Heart left ventricle (tissue), 16 donors: ENCODE data around the gene ZNF783. TPM values are rescaled to one million over a fixed set of nuclear protein-coding genes. Genes with fewer than 3 reads are reported as not detected.

Experiments used
- ATAC-seq, 4 donors: fragments of 200-7000 bp; cut with Tn5 transposase; one replicate each; pipeline ENCODE4 v1.9.1; 2020 to 2022; ENCODE audit warnings: moderate library complexity in 4 of 4, mild to moderate bottlenecking in 3 of 4, moderate number of reproducible peaks in 1 of 4
- DNase-seq, 5 donors: peaks; one replicate each; pipeline ENCODE4 v3.0.0-alpha.2; 2020
- H3K27ac ChIP-seq, 12 donors: fragments of 200-600 bp; sonication (generic) in 4 of 12; one replicate each; pipeline versions ENCODE4 v1.5.0 to v1.8.0; 2016 to 2022; ENCODE audit warnings: mild to moderate bottlenecking in 2 of 12
- H3K27me3 ChIP-seq, 9 donors: fragments of 200-600 bp; sonication (generic) in 2 of 9; one replicate each; pipeline versions ENCODE4 v1.5.1 to v1.8.0; 2016 to 2022; ENCODE audit warnings: mild to moderate bottlenecking in 3 of 9
- H3K36me3 ChIP-seq, 9 donors: fragments of 200-600 bp; sonication (generic) in 2 of 9; one replicate each; pipeline versions ENCODE4 v1.5.0 to v1.8.0; 2018 to 2022; ENCODE audit warnings: mild to moderate bottlenecking in 2 of 9
- H3K4me1 ChIP-seq, 12 donors: fragments of 200-600 bp; sonication (generic) in 4 of 12; one replicate each; pipeline versions ENCODE4 v1.5.0 to v1.8.0; 2016 to 2022; ENCODE audit warnings: mild to moderate bottlenecking in 3 of 12
- H3K4me3 ChIP-seq, 12 donors: fragments of 200-600 bp; sonication (generic) in 4 of 12; one replicate each; pipeline versions ENCODE4 v1.5.0 to v1.8.0; 2017 to 2022; ENCODE audit warnings: mild to moderate bottlenecking in 9 of 12, moderate library complexity in 4 of 12
- H3K9me3 ChIP-seq, 12 donors: fragments of 200-600 bp; sonication (generic) in 4 of 12; one replicate each; pipeline versions ENCODE4 v1.5.0 to v1.8.0; 2016 to 2022; ENCODE audit warnings: mild to moderate bottlenecking in 1 of 12
- CTCF ChIP-seq, 12 donors: fragments of 200-600 bp; sonication (generic) in 4 of 12; IDR thresholded peaks; one replicate each; pipeline versions ENCODE4 v1.5.0 to v1.8.0; 2018 to 2022; ENCODE audit warnings: antibody characterized with exemption in 12 of 12, mild to moderate bottlenecking in 5 of 12
- POLR2A ChIP-seq, 2 donors: fragments of 450-650 bp; IDR thresholded peaks; one replicate each; pipeline ENCODE4 v1.6.1; 2017; ENCODE audit warnings: antibody characterized with exemption in 2 of 2, mild to moderate bottlenecking in 2 of 2, moderate library complexity in 2 of 2
- WGBS, 4 donors: extraction: QIAGEN DNeasy Blood & Tissue Kit in 2 of 4; methylation state at CpG; one replicate each; pipeline versions ENCODE4 v1.1.5 to v1.1.7; 2013 to 2018; 5-methylcytosine and 5-hydroxymethylcytosine counted together
- intact Hi-C, 10 donors: fragments of 100-400 bp; cut with DNase I; formaldehyde crosslinking; loops; one replicate each; pipeline versions ENCODE4 v1.11.1 to v1.14.2; 2022
- polyA plus RNA-seq, 2 donors: library from polyadenylated mRNA; stranded (reverse); fragments of 200-250 nt; gene quantifications; one replicate each; pipeline ENCODE4 v1.2.3, GENCODE V29; 2013
- total RNA-seq, 9 donors: library from RNA; depleted of rRNA in 2 of 9; stranded (reverse); fragments of >200 nt in 2 of 9; fragmentation: NEBNext Ultra II Directional in 3 of 9; extraction: Animal tissue kit (Norgen Biotek cat#: 25700) in 3 of 9; gene quantifications; one replicate each; pipeline versions ENCODE4 v1.1.0 to v1.2.4, GENCODE V29; 2016 to 2023
- donor health status: ischemic (EF 13 %, LVEDD 7.1; RV severe dilation, severe dysfunction).
- donor health status: healthy with polysubstance abuse.
- donor health status: DM: no; HTN: yes; CAD: no.
- donor health status: DM: no; HTN: no; CAD: no.
- donor health status: ischemic (EF 25% LVEDD 6.9; RV normal size, moderate dysfunction).
- donor health status: ischemic (EF 25% LVEDD 5.7; RV mildly dilated, moderate dysfunction).
- donor health status: healthy.
- donor health status: DM: yes; HTN: yes; CAD: no.
- donor health status: ischemic (EF 35%, LVEDD 5.7; RV mildly dilated, moderate dysfunction).
- donor health status: nonischemic (EF 11% LVEDD 7.7; RV severe dilation, severe dysfunction).
- donor health status: DM: yes; HTN: yes; CAD: no.
- donor health status: PGD.
- donor health status: ischemic (EF 29% LVEDD 5.4; RV normal size, mild dysfunction).
- donor health status: nonischemic (EF 23%, LVEDD 6.1; RV moderate dilation, normal function).

The ZNF783 gene
- total and polyA plus RNA-seq, 11 donors: 2.8 to 9.0 (median 3.3) TPM

- no peaks in the 10 kb centered on the region for H3K9me3 ChIP-seq
- H3K4me3 ChIP-seq: no peak overlapping the region
- WGBS, 4 donors: 95 to 97% (median 95%) methylated on average over 27 to 59 of the region's 59 CpGs
- ATAC-seq (no peak), DNase-seq (no peak)
- H3K27me3 ChIP-seq: no peaks in the 10 kb centered on the region
- intact Hi-C loops: loop anchor here in 2 of 10 donors (10.0 kb wide), 3 partner anchors 143 to 553 kb away; partner anchors contain the start of genes ZNF746 (in 1 of the 2) and ZNF862 (in 1 of the 2)
- TF ChIP-seq CTCF (IDR thresholded peaks at IDR 0.05) (no peak), POLR2A (IDR thresholded peaks at IDR 0.05) (no peak)
- no peak overlapping the region for H3K27ac ChIP-seq
- peaks cover 0 to 52% (median 33%) of the 10 kb centered on the region in 9 donors for H3K36me3 ChIP-seq
- peaks cover 0 to 19% (median 7%) of the 10 kb centered on the region in 12 donors for H3K4me1 ChIP-seq
These were observed 19.7 kb downstream of the ZNF783 start for GRCh38 chr7:149281508-149282330.

GRCh38 chr7:149282331-149282655 lies 20.3 kb downstream of the ZNF783 start:
- TF ChIP-seq POLR2A (IDR thresholded peaks at IDR 0.05): no peak
- TF ChIP-seq CTCF (IDR thresholded peaks at IDR 0.05): no peak
- no peak for ATAC-seq
- peaks cover 0 to 49% (median 30%) of the 10 kb centered on the region in 9 donors for H3K36me3 ChIP-seq
- no peak for DNase-seq
- no peak overlapping the region for H3K4me3 ChIP-seq
- H3K27ac ChIP-seq: no peak overlapping the region
- WGBS, 4 donors: 87 to 94% (median 91%) methylated on average over 5 of the region's 5 CpGs
- H3K27me3 ChIP-seq: no peaks in the 10 kb centered on the region
- no peaks in the 10 kb centered on the region for H3K9me3 ChIP-seq
- H3K4me1 ChIP-seq: peaks cover 0 to 19% (median 7%) of the 10 kb centered on the region in 12 donors
- intact Hi-C loops: loop anchor here in 2 of 10 donors (10.0 kb wide), 3 partner anchors 143 to 553 kb away; partner anchors contain the start of genes ZNF746 (in 1 of the 2) and ZNF862 (in 1 of the 2)

GRCh38 chr7:149283321-149283720 lies 21.3 kb downstream of the ZNF783 start:
- Histone ChIP-seq H3K4me3 (no peak overlapping the region), H3K27me3 (no peaks in the 10 kb centered on the region), H3K4me1 (peaks cover 0 to 19% (median 7%) of the 10 kb centered on the region in 12 donors), H3K27ac (no peak overlapping the region), H3K9me3 (no peaks in the 10 kb centered on the region), H3K36me3 (peaks cover 0 to 40% (median 19%) of the 10 kb centered on the region in 9 donors)
- no peak for DNase-seq
- TF ChIP-seq CTCF (IDR thresholded peaks at IDR 0.05) (no peak), POLR2A (IDR thresholded peaks at IDR 0.05) (no peak)
- intact Hi-C loops: loop anchor here in 2 of 10 donors (10.0 kb wide), 3 partner anchors 141 to 551 kb away; partner anchors contain the start of genes ZNF746 (in 1 of the 2) and ZNF862 (in 1 of the 2)
- ATAC-seq: no peak
- whole genome bisulfite sequencing, 4 donors: 81 to 100% (median 86%) methylated on average over 1 to 3 of the region's 3 CpGs

- DNase-seq (no peak), ATAC-seq (no peak)
- Histone ChIP-seq H3K9me3 (no peaks in the 10 kb centered on the region), H3K36me3 (peaks cover 0 to 32% (median 9%) of the 10 kb centered on the region in 9 donors), H3K27me3 (no peaks in the 10 kb centered on the region), H3K27ac (peak overlapping the region in 1 of 12 donors; percentile 63), H3K4me3 (peak overlapping the region in 2 of 12 donors; percentile 67 to 90), H3K4me1 (peaks cover 0 to 19% (median 7%) of the 10 kb centered on the region in 12 donors)
- 57 to 89% (median 79%) methylated on average over 3 of the region's 3 CpGs for WGBS, 4 donors
- TF ChIP-seq POLR2A (IDR thresholded peaks at IDR 0.05) (no peak), CTCF (IDR thresholded peaks at IDR 0.05) (no peak)
- intact Hi-C loops: loop anchor here in 2 of 10 donors (10.0 kb wide), 3 partner anchors 140 to 550 kb away; partner anchors contain the start of genes ZNF746 (in 1 of the 2) and ZNF862 (in 1 of the 2)
These were observed 22.3 kb downstream of the ZNF783 start for GRCh38 chr7:149284343-149284742.
